Astrocyte (in vitro differentiated cells and primary cell): Measurements from ENCODE around the gene AKAP13. TPM values are rescaled to one million over a fixed set of nuclear protein-coding genes. Genes with fewer than 3 reads are reported as not detected.
"Not testable (repeated sequence)": the region's sequence is repeated elsewhere in the genome, so short reads cannot be mapped to it uniquely, and the experiment has no call there.

Source experiments
- DNase-seq: peaks from one replicate; pipeline ENCODE4 v3.0.0-alpha.2; 2010; ENCODE audit warnings: low read depth
- FAIRE-seq: peaks from 2 replicates; lab custom pipeline; 2011; peaks lifted over from hg19 to GRCh38; lab: Jason Lieb, UNC
- H2AFZ ChIP-seq: 2 replicates; pipeline ENCODE4 v1.6.0; 2012; ENCODE audit warnings: low read depth, low read length, inconsistent platforms
- H3K27ac ChIP-seq: 2 replicates; pipeline ENCODE4 v1.5.1; 2011; ENCODE audit warnings: low read depth, low read length, inconsistent platforms
- H3K27me3 ChIP-seq: 2 replicates; pipeline ENCODE4 v1.6.0; 2011; ENCODE audit warnings: low read length, inconsistent platforms; ENCODE audit not compliant: insufficient read depth
- H3K36me3 ChIP-seq: 2 replicates; pipeline ENCODE4 v1.5.1; 2011; ENCODE audit warnings: low read length, inconsistent platforms; ENCODE audit not compliant: insufficient read depth
- H3K4me1 ChIP-seq: 2 replicates; pipeline ENCODE4 v1.5.1; 2011; ENCODE audit warnings: low read length, inconsistent platforms; ENCODE audit not compliant: insufficient read depth
- H3K4me2 ChIP-seq: 2 replicates; pipeline ENCODE4 v1.6.0; 2012; ENCODE audit warnings: low read length, inconsistent platforms
- H3K4me3 ChIP-seq: 2 replicates; pipeline ENCODE4 v1.5.1; 2011; ENCODE audit warnings: low read depth, mild to moderate bottlenecking, low read length, inconsistent platforms; ENCODE audit not compliant: insufficient read depth
- H3K79me2 ChIP-seq: 2 replicates; pipeline ENCODE4 v1.6.0; 2012; ENCODE audit warnings: mild to moderate bottlenecking, low read length, inconsistent platforms; ENCODE audit not compliant: insufficient read depth
- H3K9ac ChIP-seq: 2 replicates; pipeline ENCODE4 v1.6.0; 2012; ENCODE audit warnings: mild to moderate bottlenecking, low read length, inconsistent platforms
- H3K9me3 ChIP-seq: 2 replicates; pipeline ENCODE4 v1.5.1; 2012; ENCODE audit warnings: low read depth, mild to moderate bottlenecking, low read length, inconsistent platforms; ENCODE audit not compliant: insufficient read depth
- H4K20me1 ChIP-seq: 2 replicates; pipeline ENCODE4 v1.6.0; 2012; ENCODE audit warnings: low read length, inconsistent platforms; ENCODE audit not compliant: insufficient read depth
- H3K27ac Mint-ChIP-seq: one replicate; pipeline ENCODE4 v1.8.0; 2021; ENCODE audit warnings: mild to moderate bottlenecking, mixed read lengths; ENCODE audit not compliant: unreplicated experiment
- H3K27me3 Mint-ChIP-seq: one replicate; pipeline ENCODE4 v1.8.0; 2021; ENCODE audit warnings: low read depth, mixed read lengths; ENCODE audit not compliant: unreplicated experiment
- H3K36me3 Mint-ChIP-seq: one replicate; pipeline ENCODE4 v1.8.0; 2021; ENCODE audit warnings: low read depth, mixed read lengths; ENCODE audit not compliant: unreplicated experiment
- H3K4me1 Mint-ChIP-seq: one replicate; pipeline ENCODE4 v1.8.0; 2021; ENCODE audit warnings: low read depth, mixed read lengths; ENCODE audit not compliant: unreplicated experiment
- H3K4me3 Mint-ChIP-seq: one replicate; pipeline ENCODE4 v1.8.0; 2021; ENCODE audit warnings: mild to moderate bottlenecking, moderate library complexity, mixed read lengths; ENCODE audit not compliant: unreplicated experiment
- H3K9me3 Mint-ChIP-seq: one replicate; pipeline ENCODE4 v1.8.0; 2021; ENCODE audit warnings: mild to moderate bottlenecking, mixed read lengths; ENCODE audit not compliant: unreplicated experiment
- EZH2 ChIP-seq: IDR thresholded peaks from 2 replicates; pipeline ENCODE4 v1.6.1; 2012; ENCODE audit warnings: mild to moderate bottlenecking, low read length, inconsistent platforms; ENCODE audit not compliant: insufficient read depth
- microRNA-seq: library from miRNA; unstranded; fragments of <30 nt; microRNA quantifications from one replicate; pipeline ENCODE4 v1.2.0, GENCODE V29; 2020
- total RNA-seq: library from RNA; stranded (reverse); gene quantifications from 2 replicates; pipeline ENCODE4 v1.2.1, GENCODE V29; 2021
- TF ChIP-seq, protein P1 (sequence below): IDR thresholded peaks from 2 replicates; pipeline ENCODE4 v1.5.1; 2011; ENCODE audit warnings: low read depth, mild to moderate bottlenecking, inconsistent platforms, low read length, moderate library complexity; ENCODE audit not compliant: insufficient read depth

The AKAP13 gene
- total RNA-seq, 1 donor from 2014 or later: 98.2 TPM

DNA sequence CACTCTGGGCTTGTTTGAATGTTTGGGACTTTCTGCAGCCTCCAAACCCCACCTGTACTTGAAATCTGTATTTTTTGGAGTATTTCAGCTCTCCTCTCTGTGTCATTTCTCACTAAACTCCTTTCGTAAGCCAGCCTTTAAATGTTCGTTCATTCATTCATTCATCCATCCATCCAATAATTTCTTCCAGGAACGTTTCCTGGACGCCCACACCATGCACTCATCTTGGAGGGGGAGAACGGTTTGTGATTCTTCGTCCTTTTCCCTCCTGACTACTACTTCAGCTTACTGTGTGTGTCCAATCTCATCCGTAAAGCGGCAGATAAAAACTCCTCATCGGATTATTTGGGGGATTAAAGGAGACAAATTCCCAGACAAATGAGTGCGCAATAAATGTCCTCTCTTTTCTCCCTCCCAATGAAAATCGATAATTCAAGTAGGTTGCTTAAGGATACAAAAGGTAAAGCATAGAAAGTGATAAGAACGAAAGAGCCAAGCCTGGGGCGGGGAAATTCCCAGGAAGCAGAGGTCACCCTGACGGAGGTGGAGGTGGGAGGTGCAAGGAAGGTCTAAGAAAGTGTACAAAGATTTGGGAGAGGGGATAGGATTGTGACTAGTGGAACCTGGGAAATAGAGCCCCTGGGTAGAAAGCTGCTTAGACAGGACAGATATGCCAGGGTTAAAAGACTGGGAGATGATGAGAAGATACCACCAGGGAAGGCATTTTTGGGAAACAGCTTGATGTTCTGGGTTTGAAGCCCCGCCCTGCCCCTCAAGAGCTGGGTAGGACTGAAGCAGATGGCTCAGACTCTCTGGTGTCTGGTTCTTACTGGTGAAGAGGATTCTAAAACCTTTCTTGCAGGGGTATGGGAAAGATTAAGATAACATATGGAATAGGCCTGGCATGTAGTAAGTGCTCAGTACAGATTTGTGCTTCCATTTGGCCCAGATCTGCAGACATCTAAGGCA is 415.2 kb downstream of the AKAP13 start:
- H3K36me3 Mint-ChIP-seq: peaks cover 3% of the 10 kb centered on the region
- H3K27ac Mint-ChIP-seq: no peak overlapping the region
- no peaks in the 10 kb centered on the region for H3K9me3 Mint-ChIP-seq
- Histone ChIP-seq H3K9ac (peak overlapping the region; percentile 62), H2AFZ (peak overlapping the region; percentile 91), H3K27ac (no peak overlapping the region), H3K4me2 (peak overlapping the region; percentile 94), H3K9me3 (no peaks in the 10 kb centered on the region), H4K20me1 (peaks cover 29% of the 10 kb centered on the region), H3K36me3 (no peaks in the 10 kb centered on the region), H3K79me2 (peaks cover 33% of the 10 kb centered on the region), H3K27me3 (no peaks in the 10 kb centered on the region), H3K4me1 (peaks cover 19% of the 10 kb centered on the region), H3K4me3 (peak overlapping the region; percentile 50)
- DNase-seq (no peak), FAIRE-seq (no peak)
- peaks cover 10% of the 10 kb centered on the region for H3K4me1 Mint-ChIP-seq
- H3K4me3 Mint-ChIP-seq: peak overlapping the region; percentile 66
- H3K27me3 Mint-ChIP-seq: no peaks in the 10 kb centered on the region
- TF ChIP-seq EZH2: no peak
- TF ChIP-seq, protein P1, sequence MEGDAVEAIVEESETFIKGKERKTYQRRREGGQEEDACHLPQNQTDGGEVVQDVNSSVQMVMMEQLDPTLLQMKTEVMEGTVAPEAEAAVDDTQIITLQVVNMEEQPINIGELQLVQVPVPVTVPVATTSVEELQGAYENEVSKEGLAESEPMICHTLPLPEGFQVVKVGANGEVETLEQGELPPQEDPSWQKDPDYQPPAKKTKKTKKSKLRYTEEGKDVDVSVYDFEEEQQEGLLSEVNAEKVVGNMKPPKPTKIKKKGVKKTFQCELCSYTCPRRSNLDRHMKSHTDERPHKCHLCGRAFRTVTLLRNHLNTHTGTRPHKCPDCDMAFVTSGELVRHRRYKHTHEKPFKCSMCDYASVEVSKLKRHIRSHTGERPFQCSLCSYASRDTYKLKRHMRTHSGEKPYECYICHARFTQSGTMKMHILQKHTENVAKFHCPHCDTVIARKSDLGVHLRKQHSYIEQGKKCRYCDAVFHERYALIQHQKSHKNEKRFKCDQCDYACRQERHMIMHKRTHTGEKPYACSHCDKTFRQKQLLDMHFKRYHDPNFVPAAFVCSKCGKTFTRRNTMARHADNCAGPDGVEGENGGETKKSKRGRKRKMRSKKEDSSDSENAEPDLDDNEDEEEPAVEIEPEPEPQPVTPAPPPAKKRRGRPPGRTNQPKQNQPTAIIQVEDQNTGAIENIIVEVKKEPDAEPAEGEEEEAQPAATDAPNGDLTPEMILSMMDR: no peak

DNA sequence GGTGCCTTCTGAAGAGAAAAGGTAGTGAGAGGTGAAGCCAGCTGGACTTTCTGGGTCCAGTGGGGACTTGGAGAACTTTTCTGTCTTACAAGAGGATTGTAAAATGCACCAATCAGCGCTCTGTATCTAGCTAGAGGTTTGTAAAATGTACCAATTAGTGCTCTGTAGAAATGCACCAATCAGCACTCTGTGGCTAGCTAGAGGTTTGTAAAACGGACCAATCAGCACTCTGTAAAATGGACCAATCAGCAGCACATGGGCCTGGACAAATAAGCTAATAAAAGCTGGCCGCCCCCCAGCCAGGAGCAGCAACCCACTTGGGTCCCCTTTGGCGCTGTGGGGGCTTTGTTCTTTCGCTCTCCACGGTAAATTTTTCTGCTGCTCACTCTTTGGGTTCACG is 416.0 kb downstream of the AKAP13 start:
- not testable (repeated sequence) for H3K36me3 ChIP-seq, FAIRE-seq

More for the DNA sequence above, 416.0 kb downstream of the AKAP13 start:
- not testable (repeated sequence) for H3K9me3 ChIP-seq, H3K27me3 ChIP-seq, H3K36me3 Mint-ChIP-seq, H2AFZ ChIP-seq, H3K4me3 Mint-ChIP-seq, H3K9ac ChIP-seq, H3K27me3 Mint-ChIP-seq, DNase-seq, H3K4me2 ChIP-seq, H3K27ac Mint-ChIP-seq, H3K4me3 ChIP-seq, H3K4me1 Mint-ChIP-seq, H3K9me3 Mint-ChIP-seq, H3K27ac ChIP-seq
- peaks cover 28% of the 10 kb centered on the region for H3K79me2 ChIP-seq
- H4K20me1 ChIP-seq: peaks cover 27% of the 10 kb centered on the region
- H3K4me1 ChIP-seq: peaks cover 19% of the 10 kb centered on the region

Small RNA genes lying within 50 kb of the gene (microRNA-seq; reads per million reads assigned to microRNA genes)
- gene MIR1276: 11.8 reads per million, percentile 39 among the genes with 10 or more reads in this experiment
- 327 reads per million, percentile 75 among the genes with 10 or more reads in this experiment for gene MIR7706
